Karpas-422 (cell line): ENCODE measurements around the gene STAC3. TPM values are rescaled to one million over a fixed set of nuclear protein-coding genes. Genes with fewer than 3 reads are reported as not detected.

Experiments used
- DNase-seq: peaks from one replicate; pipeline ENCODE4 v3.0.0-alpha.2; 2015
- H2AFZ ChIP-seq: fragments of 200-600 bp; sonication (generic); 2 replicates; pipeline ENCODE4 v1.6.1; 2014; ENCODE audit warnings: antibody characterized with exemption, low read length, mixed read lengths
- H3K27ac ChIP-seq: fragments of 200-600 bp; sonication (generic); 2 replicates; pipeline ENCODE4 v1.5.1; 2014; ENCODE audit warnings: mild to moderate bottlenecking, low read length, moderate library complexity
- H3K27me3 ChIP-seq: fragments of 200-600 bp; sonication (generic); 2 replicates; pipeline ENCODE4 v1.6.1; 2014; ENCODE audit warnings: low read length, mixed read lengths
- H3K36me3 ChIP-seq: fragments of 200-600 bp; sonication (generic); 2 replicates; pipeline ENCODE4 v1.6.1; 2014; ENCODE audit warnings: low read length, mixed read lengths; ENCODE audit not compliant: insufficient read depth
- H3K4me1 ChIP-seq: fragments of 200-600 bp; sonication (generic); 2 replicates; pipeline ENCODE4 v1.6.1; 2014; ENCODE audit warnings: mild to moderate bottlenecking, low read length, mixed read lengths
- H3K4me2 ChIP-seq: fragments of 200-600 bp; sonication (generic); 2 replicates; pipeline ENCODE4 v1.6.1; 2014; ENCODE audit warnings: low read length, low read depth, mild to moderate bottlenecking; ENCODE audit not compliant: poor library complexity, severe bottlenecking
- H3K4me3 ChIP-seq: fragments of 200-600 bp; sonication (generic); 2 replicates; pipeline ENCODE4 v1.5.1; 2014; ENCODE audit warnings: mild to moderate bottlenecking, antibody characterized with exemption, low read length, mixed read lengths
- H3K79me2 ChIP-seq: fragments of 200-600 bp; sonication (generic); 2 replicates; pipeline ENCODE4 v1.6.1; 2014; ENCODE audit warnings: mild to moderate bottlenecking, low read length, mixed read lengths
- H3K9ac ChIP-seq: fragments of 200-600 bp; sonication (generic); 2 replicates; pipeline ENCODE4 v1.6.0; 2014; ENCODE audit warnings: low read length
- H3K9me2 ChIP-seq: fragments of 200-600 bp; sonication (generic), shearing (Covaris generic); replicated peaks from 2 replicates; pipeline ENCODE4 v1.6.0; 2014; ENCODE audit warnings: mild to moderate bottlenecking, low read length, moderate library complexity; ENCODE audit not compliant: insufficient read depth
- H3K9me3 ChIP-seq: fragments of 300-700, 200-600 bp; sonication (generic); 2 replicates; pipeline ENCODE4 v1.6.1; 2014; ENCODE audit warnings: low read length, mixed read lengths
- H4K20me1 ChIP-seq: fragments of 200-600 bp; sonication (generic); 2 replicates; pipeline ENCODE4 v1.6.1; 2014; ENCODE audit warnings: mild to moderate bottlenecking, antibody characterized with exemption, low read length, low read depth; ENCODE audit not compliant: insufficient read depth
- total RNA-seq: library from RNA; depleted of rRNA; stranded (reverse); fragments of >200 nt; shearing (Covaris generic); gene quantifications from 2 replicates; pipeline ENCODE4 v1.2.3, GENCODE V29; 2014; ENCODE audit warnings: low replicate concordance

The STAC3 gene
- total RNA-seq, 1 experiment from 2014 or later = 5.9 TPM

DNA sequence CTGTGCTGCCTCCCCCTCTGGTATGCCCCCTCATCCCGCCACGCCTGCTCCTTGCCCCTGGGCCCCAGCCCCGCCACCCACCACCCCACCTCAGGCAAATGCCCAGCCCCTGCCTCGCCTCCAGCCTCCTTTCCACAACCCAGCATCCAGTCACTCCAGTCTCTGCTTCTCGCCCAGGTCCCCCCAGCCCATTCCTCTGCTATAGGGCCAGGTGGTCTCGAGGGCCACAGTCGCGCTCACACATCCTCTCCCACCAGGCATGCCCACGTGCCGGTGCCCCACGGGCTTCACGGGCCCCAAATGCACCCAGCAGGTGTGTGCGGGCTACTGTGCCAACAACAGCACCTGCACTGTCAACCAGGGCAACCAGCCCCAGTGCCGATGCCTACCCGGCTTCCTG, 40.5 kb downstream of the STAC3 start:
- Histone ChIP-seq H3K9me2 (no peaks in the 10 kb centered on the region), H3K27ac (no peak overlapping the region), H3K79me2 (no peaks in the 10 kb centered on the region), H2AFZ (no peak overlapping the region), H3K4me2 (no peak overlapping the region), H3K4me1 (peaks cover 35% of the 10 kb centered on the region), H4K20me1 (peaks cover 5% of the 10 kb centered on the region; the same call in 1 of the 2 replicates), H3K27me3 (no peaks in the 10 kb centered on the region; the same call in 1 of the 2 replicates), H3K9me3 (no peaks in the 10 kb centered on the region), H3K9ac (no peak overlapping the region), H3K4me3 (no peak overlapping the region), H3K36me3 (no peaks in the 10 kb centered on the region)
- DNase-seq = no peak

DNA sequence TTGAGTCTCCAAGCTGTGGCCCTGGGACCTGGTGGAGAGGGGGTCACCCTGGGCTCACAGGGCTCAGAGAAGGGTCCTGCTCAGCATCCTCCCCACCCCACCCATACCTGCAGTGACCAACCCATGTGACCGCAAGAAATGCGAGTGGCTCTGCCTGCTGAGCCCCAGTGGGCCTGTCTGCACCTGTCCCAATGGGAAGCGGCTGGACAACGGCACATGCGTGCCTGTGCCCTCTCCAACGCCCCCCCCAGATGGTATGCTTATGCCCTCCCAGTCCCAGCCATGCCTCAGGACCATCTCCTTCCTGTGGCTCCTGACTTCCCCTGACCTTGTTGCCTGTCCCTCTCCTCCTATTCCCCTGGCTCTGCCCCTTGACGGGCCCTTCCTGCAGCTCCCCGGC, 41.1 kb downstream of the STAC3 start:
- Histone ChIP-seq H3K27ac (no peak overlapping the region), H2AFZ (no peak overlapping the region), H3K4me1 (peaks cover 32% of the 10 kb centered on the region), H3K4me3 (no peak overlapping the region), H3K36me3 (no peaks in the 10 kb centered on the region), H3K27me3 (no peaks in the 10 kb centered on the region; the same call in 1 of the 2 replicates), H4K20me1 (peaks cover 5% of the 10 kb centered on the region; the same call in 1 of the 2 replicates), H3K4me2 (no peak overlapping the region), H3K9me2 (no peaks in the 10 kb centered on the region), H3K79me2 (no peaks in the 10 kb centered on the region), H3K9me3 (no peaks in the 10 kb centered on the region), H3K9ac (no peak overlapping the region)
- DNase-seq = no peak

DNA sequence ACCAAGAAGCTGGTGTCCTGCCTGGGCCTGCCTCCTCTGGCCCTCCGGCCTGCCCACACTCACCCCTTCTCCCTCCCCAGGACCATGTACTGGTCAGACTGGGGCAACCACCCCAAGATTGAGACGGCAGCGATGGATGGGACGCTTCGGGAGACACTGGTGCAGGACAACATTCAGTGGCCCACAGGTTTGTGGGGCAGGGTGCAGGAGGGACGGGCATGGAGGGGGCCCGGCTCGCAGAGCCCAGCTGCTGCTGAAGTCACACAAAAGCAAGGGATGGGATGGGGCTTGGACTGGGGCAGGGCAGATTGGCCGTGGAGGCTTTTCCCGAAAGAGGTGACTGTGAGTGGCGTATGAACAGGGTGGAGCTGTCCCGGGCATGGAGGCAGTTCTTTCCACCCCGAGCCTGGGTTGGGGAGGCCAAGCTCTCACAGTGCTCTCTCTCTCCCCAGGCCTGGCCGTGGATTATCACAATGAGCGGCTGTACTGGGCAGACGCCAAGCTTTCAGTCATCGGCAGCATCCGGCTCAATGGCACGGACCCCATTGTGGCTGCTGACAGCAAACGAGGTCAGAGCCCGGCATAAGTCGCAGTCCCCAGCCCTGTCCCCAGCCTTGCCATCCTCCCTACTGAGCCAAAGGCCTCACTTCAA, 42.2 kb downstream of the STAC3 start:
- H3K9me2 ChIP-seq = no peaks in the 10 kb centered on the region
- no peaks in the 10 kb centered on the region for H3K79me2 ChIP-seq
- H4K20me1 ChIP-seq = no peaks in the 10 kb centered on the region
- no peak overlapping the region for H3K27ac ChIP-seq
- no peaks in the 10 kb centered on the region for H3K36me3 ChIP-seq
- H3K4me3 ChIP-seq = no peak overlapping the region
- no peak overlapping the region for H3K4me2 ChIP-seq
- peaks cover 21% of the 10 kb centered on the region for H3K4me1 ChIP-seq
- H3K9ac ChIP-seq = no peak overlapping the region
- H3K27me3 ChIP-seq = no peaks in the 10 kb centered on the region
- DNase-seq = no peak
- H2AFZ ChIP-seq = no peak overlapping the region
- H3K9me3 ChIP-seq = no peaks in the 10 kb centered on the region

DNA sequence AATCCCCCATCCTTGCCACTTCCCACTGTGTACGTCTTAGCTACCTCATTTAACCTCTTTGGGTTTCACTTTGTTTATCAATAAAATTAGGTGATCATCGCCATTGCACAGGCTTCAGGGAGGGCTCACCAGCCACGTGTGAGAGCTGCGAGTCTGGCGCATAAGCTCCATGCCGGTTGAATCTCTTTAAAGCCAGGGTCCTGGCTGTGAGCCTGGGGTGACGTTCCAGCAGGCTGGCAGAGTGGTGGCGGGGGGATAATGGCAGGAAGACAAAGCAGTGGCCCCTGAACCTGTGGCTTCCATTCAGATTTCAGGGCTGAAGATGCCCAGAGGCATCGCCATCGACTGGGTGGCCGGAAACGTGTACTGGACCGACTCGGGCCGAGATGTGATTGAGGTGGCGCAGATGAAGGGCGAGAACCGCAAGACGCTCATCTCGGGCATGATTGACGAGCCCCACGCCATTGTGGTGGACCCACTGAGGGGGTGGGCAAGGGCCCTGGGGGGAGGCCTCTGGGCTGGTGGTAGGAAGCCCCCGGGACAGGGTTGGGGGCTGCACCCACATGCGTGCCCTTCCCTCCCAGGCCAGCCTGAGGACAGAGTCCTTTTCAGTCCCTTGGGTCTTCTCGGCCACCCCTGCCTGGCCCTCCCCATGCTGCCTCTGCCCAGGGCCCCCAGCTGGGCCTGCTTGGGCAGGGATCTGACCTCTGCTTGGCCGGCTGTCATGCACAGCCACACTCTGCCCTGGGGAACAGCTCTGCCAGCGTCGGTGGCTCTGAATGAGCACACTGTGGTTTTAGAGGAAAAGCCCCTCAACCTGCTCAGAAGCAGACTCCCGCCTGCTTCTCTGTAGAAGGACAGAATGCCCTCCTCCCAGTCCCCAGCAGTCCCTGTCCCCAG, 43.0 kb downstream of the STAC3 start:
- H3K9me2 ChIP-seq = no peaks in the 10 kb centered on the region
- no peak overlapping the region for H3K4me3 ChIP-seq
- no peak overlapping the region for H3K27ac ChIP-seq
- H3K36me3 ChIP-seq = no peaks in the 10 kb centered on the region
- no peaks in the 10 kb centered on the region for H3K27me3 ChIP-seq
- H3K79me2 ChIP-seq = no peaks in the 10 kb centered on the region
- no peak overlapping the region for H3K9ac ChIP-seq
- H2AFZ ChIP-seq = no peak overlapping the region
- no peaks in the 10 kb centered on the region for H4K20me1 ChIP-seq
- DNase-seq = no peak
- H3K9me3 ChIP-seq = no peaks in the 10 kb centered on the region
- no peak overlapping the region for H3K4me2 ChIP-seq
- peaks cover 15% of the 10 kb centered on the region for H3K4me1 ChIP-seq

DNA sequence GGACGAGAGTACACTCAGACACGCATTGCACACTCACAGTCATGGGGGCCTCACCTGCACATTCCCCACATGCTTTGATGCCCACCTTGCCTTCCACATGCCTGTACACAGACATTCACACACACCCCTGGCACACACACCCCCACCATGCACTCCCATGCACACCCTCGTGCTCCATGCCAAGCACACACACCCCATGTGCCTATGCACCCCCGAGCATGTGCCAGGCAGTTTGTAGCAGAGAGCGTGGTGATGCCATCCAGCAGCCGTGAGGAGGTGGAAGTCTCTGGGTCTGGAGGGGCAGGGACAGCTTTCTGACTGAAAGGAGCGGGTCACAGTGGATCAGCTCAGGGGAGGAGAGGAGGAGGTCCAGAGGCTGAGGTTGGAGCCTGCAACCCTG, 45.1 kb downstream of the STAC3 start:
- Histone ChIP-seq H3K9me3 (no peaks in the 10 kb centered on the region), H3K36me3 (no peaks in the 10 kb centered on the region), H3K4me3 (no peak overlapping the region), H3K9me2 (no peaks in the 10 kb centered on the region), H3K27me3 (no peaks in the 10 kb centered on the region), H3K27ac (no peak overlapping the region), H3K4me2 (no peak overlapping the region), H3K9ac (no peak overlapping the region), H4K20me1 (no peaks in the 10 kb centered on the region), H3K79me2 (no peaks in the 10 kb centered on the region), H3K4me1 (peaks cover 4% of the 10 kb centered on the region), H2AFZ (no peak overlapping the region)
- DNase-seq = no peak

DNA sequence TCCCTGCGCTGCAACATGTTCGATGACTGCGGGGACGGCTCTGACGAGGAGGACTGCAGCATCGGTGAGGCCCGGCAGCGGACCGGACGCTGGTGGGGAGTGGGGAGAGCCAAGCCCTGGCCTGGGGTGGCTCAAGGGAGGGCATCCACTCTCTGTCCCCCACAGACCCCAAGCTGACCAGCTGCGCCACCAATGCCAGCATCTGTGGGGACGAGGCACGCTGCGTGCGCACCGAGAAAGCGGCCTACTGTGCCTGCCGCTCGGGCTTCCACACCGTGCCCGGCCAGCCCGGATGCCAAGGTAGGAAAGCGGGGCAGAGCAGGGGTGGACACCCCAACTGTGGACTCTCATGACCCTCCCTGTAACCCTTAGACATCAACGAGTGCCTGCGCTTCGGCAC, 45.8 kb downstream of the STAC3 start:
- Histone ChIP-seq H3K79me2 (no peaks in the 10 kb centered on the region), H2AFZ (no peak overlapping the region), H3K9me2 (no peaks in the 10 kb centered on the region), H3K4me1 (no peaks in the 10 kb centered on the region), H3K36me3 (no peaks in the 10 kb centered on the region), H3K4me2 (no peak overlapping the region), H3K4me3 (no peak overlapping the region), H3K9ac (no peak overlapping the region), H3K27me3 (no peaks in the 10 kb centered on the region), H3K9me3 (no peaks in the 10 kb centered on the region), H3K27ac (no peak overlapping the region), H4K20me1 (no peaks in the 10 kb centered on the region)
- no peak for DNase-seq

DNA sequence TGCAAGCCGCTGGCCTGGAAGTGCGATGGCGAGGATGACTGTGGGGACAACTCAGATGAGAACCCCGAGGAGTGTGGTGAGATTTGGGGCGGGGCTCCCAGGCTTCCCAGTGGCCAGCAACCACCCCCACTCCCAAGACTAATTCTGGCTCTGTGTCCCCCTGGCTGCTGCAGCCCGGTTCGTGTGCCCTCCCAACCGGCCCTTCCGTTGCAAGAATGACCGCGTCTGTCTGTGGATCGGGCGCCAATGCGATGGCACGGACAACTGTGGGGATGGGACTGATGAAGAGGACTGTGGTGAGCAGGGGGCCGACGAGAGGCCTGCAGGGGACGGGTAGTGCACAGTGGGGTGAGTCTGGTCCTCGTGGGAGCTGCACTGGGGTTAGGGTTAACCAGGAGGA, 46.5 kb downstream of the STAC3 start:
- no peak overlapping the region for H3K9ac ChIP-seq
- H3K27me3 ChIP-seq = no peaks in the 10 kb centered on the region
- H3K9me3 ChIP-seq = no peaks in the 10 kb centered on the region
- no peak overlapping the region for H2AFZ ChIP-seq
- H4K20me1 ChIP-seq = no peaks in the 10 kb centered on the region
- no peak for DNase-seq
- H3K4me1 ChIP-seq = no peaks in the 10 kb centered on the region
- H3K4me3 ChIP-seq = no peak overlapping the region
- H3K9me2 ChIP-seq = no peaks in the 10 kb centered on the region
- no peaks in the 10 kb centered on the region for H3K79me2 ChIP-seq
- H3K36me3 ChIP-seq = no peaks in the 10 kb centered on the region
- H3K27ac ChIP-seq = no peak overlapping the region
- no peak overlapping the region for H3K4me2 ChIP-seq

DNA sequence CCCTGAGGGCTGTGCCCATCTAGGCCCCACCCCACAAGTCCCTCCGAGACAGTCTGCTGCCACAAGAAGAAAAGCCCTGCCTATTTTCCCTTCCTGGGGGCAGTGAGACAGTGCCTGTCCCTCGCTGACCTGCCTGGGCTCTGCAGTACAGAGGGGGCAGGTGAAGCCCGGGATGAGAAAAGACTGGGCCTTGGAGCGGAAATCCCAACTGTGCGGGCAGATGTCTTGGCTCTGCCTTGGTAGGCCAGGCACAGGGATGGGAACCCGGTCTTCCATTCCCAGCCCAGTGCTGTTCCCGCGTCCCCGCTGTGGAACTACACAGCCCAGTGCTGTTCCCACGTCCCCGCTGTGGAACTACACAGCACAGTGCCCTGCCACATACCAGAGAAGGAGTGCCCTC, 47.2 kb downstream of the STAC3 start:
- Histone ChIP-seq H3K9me3 (no peaks in the 10 kb centered on the region), H3K79me2 (no peaks in the 10 kb centered on the region), H3K9ac (no peak overlapping the region), H3K36me3 (no peaks in the 10 kb centered on the region), H3K4me3 (no peak overlapping the region), H3K4me2 (no peak overlapping the region), H3K27ac (no peak overlapping the region), H3K27me3 (no peaks in the 10 kb centered on the region), H3K4me1 (no peaks in the 10 kb centered on the region), H2AFZ (no peak overlapping the region), H3K9me2 (no peaks in the 10 kb centered on the region), H4K20me1 (no peaks in the 10 kb centered on the region)
- no peak for DNase-seq
